Endothelial cell of umbilical vein (primary cell): ENCODE measurements around the gene GGT7. TPM values are rescaled to one million over a fixed set of nuclear protein-coding genes. Genes with fewer than 3 reads are reported as not detected.

Experiments used
- BruUV-seq: library from RNA; stranded (reverse); fragments of 400-500 nt; replicated peaks from 2 replicates; lab custom pipeline; 2021; lab: Mats Ljungman, UMichigan
- CTCF ChIA-PET: fragments of 300-600, 350-600 bp; sonication (Branson Sonifier 250); formaldehyde crosslinking; loops from one replicate; lab custom pipeline; 2021; ENCODE audit warnings: antibody characterized with exemption, inconsistent platforms; lab: Charles Lee
- POLR2A ChIA-PET: fragments of 300-600, 350-600 bp; sonication (Branson Sonifier 250); formaldehyde crosslinking; loops from one replicate; lab custom pipeline; 2021; ENCODE audit warnings: antibody characterized with exemption, inconsistent platforms; lab: Charles Lee
- DNase-seq: peaks from one replicate; pipeline ENCODE4 v3.0.0-alpha.2; 2011; ENCODE audit warnings: low read depth, low spot score
- FAIRE-seq: peaks from 2 replicates; lab custom pipeline; 2011; peaks lifted over from hg19 to GRCh38; lab: Jason Lieb, UNC
- H2AFZ ChIP-seq: 2 replicates; pipeline ENCODE4 v1.6.0; 2012; ENCODE audit warnings: low read depth, low read length, control low read depth, inconsistent platforms
- H3K27ac ChIP-seq: 2 replicates; pipeline ENCODE4 v1.5.1; 2011; ENCODE audit warnings: low read depth, mild to moderate bottlenecking, control low read depth, low read length, moderate library complexity; ENCODE audit not compliant: insufficient read depth
- H3K27me3 ChIP-seq, 2 experiments: 2 replicates each; pipeline versions ENCODE4 v1.6.0 to v1.6.1; 2011; ENCODE audit warnings: low read length in 2 of 2, mixed read lengths in 1 of 2; ENCODE audit not compliant: control insufficient read depth in 2 of 2, insufficient read depth in 2 of 2
- H3K36me3 ChIP-seq, 2 experiments: 2 replicates in 1 of 2; 3 replicates in 1 of 2; pipeline ENCODE4 v1.5.1; 2011; ENCODE audit warnings: low read length in 2 of 2, mild to moderate bottlenecking in 1 of 2, moderate library complexity in 1 of 2; ENCODE audit not compliant: control insufficient read depth in 2 of 2, insufficient read depth in 2 of 2; ENCODE audit errors: extremely low read depth in 1 of 2
- H3K4me1 ChIP-seq: 3 replicates; pipeline ENCODE4 v1.5.1; 2011; ENCODE audit warnings: mild to moderate bottlenecking, low read length; ENCODE audit not compliant: control insufficient read depth, insufficient read depth; ENCODE audit errors: extremely low read depth
- H3K4me2 ChIP-seq: 2 replicates; pipeline ENCODE4 v1.6.1; 2011; ENCODE audit warnings: low read length, control low read depth, mixed read lengths; ENCODE audit not compliant: insufficient read depth
- H3K4me3 ChIP-seq, 3 experiments: fragments of 200-600 bp in 1 of 3; sonication (generic), shearing (Covaris generic) in 1 of 3; replicated peaks in 1 of 3; 2 replicates each; pipeline ENCODE4 v1.5.1; 2011 to 2016; ENCODE audit warnings: control low read depth in 3 of 3, low read length in 3 of 3, mild to moderate bottlenecking in 2 of 3, inconsistent platforms in 1 of 3, low read depth in 1 of 3, moderate library complexity in 1 of 3; ENCODE audit not compliant: insufficient read depth in 1 of 3
- H3K79me2 ChIP-seq: 2 replicates; pipeline ENCODE4 v1.6.0; 2012; ENCODE audit warnings: low read length, inconsistent platforms; ENCODE audit not compliant: control insufficient read depth, insufficient read depth
- H3K9ac ChIP-seq: replicated peaks from 2 replicates; pipeline ENCODE3; 2011; ENCODE audit warnings: low read length, control low read depth; ENCODE audit not compliant: insufficient read depth; ENCODE audit errors: extremely low read depth
- H3K9me1 ChIP-seq: replicated peaks from 3 replicates; pipeline ENCODE4 v1.6.0; 2011; ENCODE audit warnings: mild to moderate bottlenecking, low read length; ENCODE audit not compliant: control insufficient read depth, insufficient read depth; ENCODE audit errors: extremely low read depth
- H3K9me3 ChIP-seq: replicated peaks from 2 replicates; pipeline ENCODE4 v1.5.1; 2012; ENCODE audit warnings: low read length, inconsistent platforms; ENCODE audit not compliant: control insufficient read depth, insufficient read depth
- H4K20me1 ChIP-seq: replicated peaks from 2 replicates; pipeline ENCODE3; 2011; ENCODE audit warnings: mild to moderate bottlenecking, low read length; ENCODE audit not compliant: control insufficient read depth, insufficient read depth; ENCODE audit errors: extremely low read depth
- FOS ChIP-seq: IDR thresholded peaks from 2 replicates; pipeline ENCODE4 v1.6.1; 2011; ENCODE audit warnings: mild to moderate bottlenecking, low read length, moderate library complexity, borderline replicate concordance; ENCODE audit not compliant: insufficient read depth
- GATA2 ChIP-seq: IDR thresholded peaks from 2 replicates; pipeline ENCODE4 v1.7.0; 2011; ENCODE audit warnings: low read depth, mild to moderate bottlenecking, moderate library complexity, mixed read lengths, low read length; ENCODE audit not compliant: insufficient read length, insufficient read depth
- JUN ChIP-seq: IDR thresholded peaks from 2 replicates; pipeline ENCODE4 v1.6.1; 2011; ENCODE audit warnings: borderline replicate concordance, low read depth; ENCODE audit not compliant: insufficient read length, insufficient read depth
- MYC ChIP-seq: IDR thresholded peaks from one replicate; pipeline ENCODE4 v1.6.1; 2011; ENCODE audit warnings: mild to moderate bottlenecking, low read depth, low read length
- POLR2A ChIP-seq: IDR thresholded peaks from 2 replicates; pipeline ENCODE4 v1.6.1; 2012; ENCODE audit warnings: low read depth, mild to moderate bottlenecking, control low read depth, low read length
- dilution Hi-C: fragments of 300-500 bp; cut with MboI; formaldehyde crosslinking; loops from one replicate; pipeline ENCODE4 v1.15.0; 2019; ENCODE audit warnings: low sequenced_read_pairs; ENCODE audit not compliant: extremely low pct_ligation_motif_present
- intact Hi-C: fragments of 100-400 bp; cut with micrococcal nuclease; formaldehyde crosslinking; loops from one replicate; pipeline ENCODE4 v1.10.0; 2022
- polyA plus RNA-seq, 4 experiments: library from polyadenylated mRNA; depleted of rRNA in 3 of 4; stranded (reverse) in 3 of 4; unstranded in 1 of 4; fragments of >200 nt; gene quantifications; 2 replicates each; pipeline versions ENCODE4 v1.2.1 to v1.2.3, GENCODE V29; 2011 to 2012; ENCODE audit warnings: missing spikeins in 1 of 4
- total RNA-seq: library from RNA; stranded (reverse); gene quantifications from 2 replicates; pipeline ENCODE4 v1.2.3, GENCODE V29; 2021
- TF ChIP-seq, protein P1 (sequence below): IDR thresholded peaks from 2 replicates; pipeline ENCODE4 v1.6.1; 2011; ENCODE audit not compliant: insufficient read depth, insufficient read length

The GGT7 gene
- total and polyA plus RNA-seq, 2 donors (not counting 3 experiments of a cell fraction or from before 2014, with no cell fraction given), result 4.1 to 5.0 TPM

DNA sequence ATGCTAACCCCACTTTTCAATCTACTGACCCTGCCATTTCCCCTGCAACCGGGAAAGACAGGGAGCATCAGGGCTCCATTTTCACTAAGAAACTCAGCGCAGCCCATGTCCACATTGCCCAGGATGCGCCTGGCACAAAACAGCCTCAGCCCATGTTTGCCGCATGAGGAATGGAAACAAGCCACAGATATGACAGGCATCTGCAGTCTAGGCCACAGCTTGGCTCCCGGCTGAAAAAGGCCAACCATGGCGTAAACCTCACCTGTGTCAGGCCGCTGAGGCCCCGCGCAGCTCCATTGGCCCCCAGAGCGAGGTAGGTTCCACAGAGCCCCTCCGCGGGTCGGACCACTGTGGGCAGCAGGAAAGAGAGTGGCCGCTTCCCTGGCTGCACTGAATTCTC is 21.7 kb downstream of the GGT7 start:
- Histone ChIP-seq H3K4me1 (no peaks in the 10 kb centered on the region), H3K36me3 (no peaks in the 10 kb centered on the region), H3K27me3 (peaks cover 0 to 2% of the 10 kb centered on the region in 2 experiments), H3K4me2 (no peak overlapping the region), H3K9me1 (no peaks in the 10 kb centered on the region), H3K9me3 (no peaks in the 10 kb centered on the region), H3K4me3 (no peak overlapping the region), H3K27ac (no peak overlapping the region), H2AFZ (no peak overlapping the region), H3K9ac (no peak overlapping the region), H3K79me2 (no peaks in the 10 kb centered on the region), H4K20me1 (no peaks in the 10 kb centered on the region)
- intact Hi-C loops (no loop called here), dilution Hi-C loops (no loop called here)
- BruUV-seq, result no TSS peak
- CTCF ChIA-PET, result no interaction called here
- FAIRE-seq, result no peak
- TF ChIP-seq POLR2A, result no peak
- TF ChIP-seq JUN, result no peak
- no peak for TF ChIP-seq MYC
- no peak for TF ChIP-seq FOS
- no peak for TF ChIP-seq GATA2
- DNase-seq, result no peak
- POLR2A ChIA-PET, result no interaction called here

DNA sequence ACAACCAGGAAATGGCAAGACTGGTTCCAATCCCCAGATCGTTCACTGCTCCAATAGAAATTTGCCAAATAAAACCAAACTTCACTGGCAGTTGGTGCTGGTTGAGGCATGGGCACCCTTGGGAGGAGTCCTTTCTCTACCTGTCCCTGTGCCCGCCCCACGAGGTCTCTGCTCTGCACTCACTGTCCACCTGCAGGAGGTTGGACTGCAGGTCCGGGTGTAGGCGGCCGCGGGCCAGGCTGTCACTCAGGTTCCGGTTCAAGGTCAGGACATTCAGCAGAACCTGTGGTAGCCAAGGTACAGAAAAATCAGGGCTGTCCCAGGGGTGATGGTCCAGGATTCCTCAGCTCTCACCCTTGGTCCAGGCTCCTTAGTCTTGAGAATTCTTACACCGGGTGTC is 22.9 kb downstream of the GGT7 start:
- ChIA-PET POLR2A (no interaction called here), CTCF (no interaction called here)
- no peak overlapping the region for H3K4me3 ChIP-seq
- FAIRE-seq, result no peak
- no peaks in the 10 kb centered on the region for H4K20me1 ChIP-seq
- dilution Hi-C loops, result loop anchor here (25.0 kb wide), 1 partner anchor 413 kb away; no protein-coding TSS in a partner anchor
- no peak for DNase-seq
- no TSS peak for BruUV-seq
- no peak overlapping the region for H3K9ac ChIP-seq
- no peak overlapping the region for H3K27ac ChIP-seq
- no peak overlapping the region for H3K4me2 ChIP-seq
- H3K27me3 ChIP-seq, result peaks cover 0 to 2% of the 10 kb centered on the region in 2 experiments
- H3K4me1 ChIP-seq, result no peaks in the 10 kb centered on the region
- no peak overlapping the region for H2AFZ ChIP-seq
- no peaks in the 10 kb centered on the region for H3K9me3 ChIP-seq
- intact Hi-C loops, result no loop called here
- no peaks in the 10 kb centered on the region for H3K9me1 ChIP-seq
- TF ChIP-seq, protein P1, sequence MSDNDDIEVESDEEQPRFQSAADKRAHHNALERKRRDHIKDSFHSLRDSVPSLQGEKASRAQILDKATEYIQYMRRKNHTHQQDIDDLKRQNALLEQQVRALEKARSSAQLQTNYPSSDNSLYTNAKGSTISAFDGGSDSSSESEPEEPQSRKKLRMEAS, result no peak
- no peaks in the 10 kb centered on the region for H3K79me2 ChIP-seq
- H3K36me3 ChIP-seq, result no peaks in the 10 kb centered on the region
